Measurements from ENCODE around the gene DTHD1.
A peak's percentile ranks its signal among the peaks of the same experiment; 100 is the strongest.

DNA sequence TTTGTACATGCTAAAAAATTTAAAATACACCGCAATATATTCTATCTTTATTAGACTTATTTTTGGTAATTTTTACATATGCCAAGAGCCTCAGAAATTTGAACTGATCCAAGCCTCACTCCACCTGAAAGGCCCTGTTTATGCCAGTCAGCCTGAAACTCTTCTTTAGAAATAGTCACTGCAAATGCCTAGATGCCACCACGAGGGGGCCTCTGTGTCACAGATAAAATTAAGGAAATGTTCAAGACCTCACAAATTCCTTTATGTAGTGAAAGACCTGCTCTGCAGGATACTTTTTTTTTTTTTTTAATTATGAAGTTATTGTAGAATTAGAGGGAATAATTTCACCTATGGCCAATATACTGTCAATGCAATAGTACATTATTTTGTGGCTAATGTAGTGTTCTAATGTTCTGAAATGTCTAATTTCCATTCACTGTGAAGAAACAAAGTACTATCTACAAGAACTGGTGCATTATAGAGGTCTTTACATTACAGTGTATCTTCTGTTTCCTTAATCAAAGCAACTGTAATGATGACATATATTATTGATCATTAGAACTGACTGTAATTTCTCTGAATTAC lies 69.8 kb downstream of the DTHD1 start:
- TF ChIP-seq TCF12 (IDR thresholded peaks at IDR 0.05; ENCODE audit: low read depth, low read length) (no peak), TBP (IDR thresholded peaks at IDR 0.05; ENCODE audit: low read depth, low read length) (no peak), GABPA (IDR thresholded peaks at IDR 0.05; ENCODE audit: borderline replicate concordance, insufficient read depth, low read length) (no peak), CTCF (IDR thresholded peaks at IDR 0.05; ENCODE audit: control extremely low read depth in 1 of 3, insufficient read depth in 1 of 3, low read depth in 1 of 3, low read length in 3 of 3) (peak in 2 of 3 experiments; percentile 61 to 72; a peak in 3 of 4 replicates)
